ENCODE measurements around the gene SGSM1. TPM values are rescaled to one million over a fixed set of nuclear protein-coding genes. Genes with fewer than 3 reads are reported as not detected.

SGSM1 gene
- total and polyA plus RNA-seq, 2 donors (not counting 1 experiment from before 2014, with no cell fraction given), result not detected

GRCh38 chr22:24968066-24968561 lies 162.1 kb downstream of the SGSM1 start:
- no peak overlapping the region for H3K4me2 ChIP-seq (ENCODE audit: extremely low read depth, insufficient read depth, low read length)
- no peaks in the 10 kb centered on the region for H3K27me3 ChIP-seq (ENCODE audit: control insufficient read depth, insufficient read depth, low read length)
- no peak overlapping the region for H3K4me3 ChIP-seq (replicated peaks in 1 of 4; ENCODE audit: control extremely low read depth in 1 of 4, insufficient read depth in 1 of 4, low read depth in 3 of 4, low read length in 4 of 4)
- H3K4me1 ChIP-seq (ENCODE audit: control insufficient read depth, extremely low read depth, insufficient read depth, low read length), result no peaks in the 10 kb centered on the region
- no peaks in the 10 kb centered on the region for H3K79me2 ChIP-seq (ENCODE audit: control insufficient read depth, insufficient read depth, low read length)
- no peak overlapping the region for H3K9ac ChIP-seq (ENCODE audit: insufficient read depth, low read length)
- H2AFZ ChIP-seq (ENCODE audit: low read length), result no peak overlapping the region
- no peak overlapping the region for H3K27ac ChIP-seq (ENCODE audit: insufficient read depth, low read length)
- TF ChIP-seq EZH2 (IDR thresholded peaks at IDR 0.05; ENCODE audit: low read length, missing control alignments) (no peak), CTCF (conservative IDR thresholded peaks at IDR 0.05 in 1 of 2, IDR thresholded peaks at IDR 0.05 in 1 of 2; ENCODE audit: low read depth in 1 of 2, low read length in 2 of 2) (no peak)
- H3K36me3 ChIP-seq (ENCODE audit: control insufficient read depth, insufficient read depth, low read length), result no peaks in the 10 kb centered on the region
- no peaks in the 10 kb centered on the region for H3K9me3 ChIP-seq (ENCODE audit: control insufficient read depth, insufficient read depth, low read depth, low read length)
- peak in 1 of 2 donors; percentile 51 for DNase-seq (ENCODE audit: low read depth in 2 of 2)
- H4K20me1 ChIP-seq (ENCODE audit: control insufficient read depth, extremely low read depth, insufficient read depth, low read length), result no peaks in the 10 kb centered on the region

- Histone ChIP-seq H3K4me3 (replicated peaks in 1 of 4; ENCODE audit: control extremely low read depth in 1 of 4, insufficient read depth in 1 of 4, low read depth in 3 of 4, low read length in 4 of 4) (no peak overlapping the region), H3K4me2 (ENCODE audit: extremely low read depth, insufficient read depth, low read length) (no peak overlapping the region), H2AFZ (ENCODE audit: low read length) (no peak overlapping the region), H3K9ac (ENCODE audit: insufficient read depth, low read length) (no peak overlapping the region), H4K20me1 (ENCODE audit: control insufficient read depth, extremely low read depth, insufficient read depth, low read length) (no peaks in the 10 kb centered on the region), H3K36me3 (ENCODE audit: control insufficient read depth, insufficient read depth, low read length) (no peaks in the 10 kb centered on the region), H3K27ac (ENCODE audit: insufficient read depth, low read length) (no peak overlapping the region), H3K4me1 (ENCODE audit: control insufficient read depth, extremely low read depth, insufficient read depth, low read length) (no peaks in the 10 kb centered on the region), H3K9me3 (ENCODE audit: control insufficient read depth, insufficient read depth, low read depth, low read length) (no peaks in the 10 kb centered on the region), H3K79me2 (ENCODE audit: control insufficient read depth, insufficient read depth, low read length) (no peaks in the 10 kb centered on the region), H3K27me3 (ENCODE audit: control insufficient read depth, insufficient read depth, low read length) (no peaks in the 10 kb centered on the region)
- TF ChIP-seq CTCF (conservative IDR thresholded peaks at IDR 0.05 in 1 of 2, IDR thresholded peaks at IDR 0.05 in 1 of 2; ENCODE audit: low read depth in 1 of 2, low read length in 2 of 2), result no peak
- TF ChIP-seq EZH2 (IDR thresholded peaks at IDR 0.05; ENCODE audit: low read length, missing control alignments), result no peak
- DNase-seq (ENCODE audit: low read depth in 2 of 2), result peak in 1 of 2 donors; percentile 73
Measured at GRCh38 chr22:24969560-24970301, 163.7 kb downstream of the SGSM1 start.

GRCh38 chr22:24972369-24972768 lies 166.4 kb downstream of the SGSM1 start:
- TF ChIP-seq CTCF (conservative IDR thresholded peaks at IDR 0.05 in 1 of 2, IDR thresholded peaks at IDR 0.05 in 1 of 2; ENCODE audit: low read depth in 1 of 2, low read length in 2 of 2), result no peak
- no peak for TF ChIP-seq EZH2 (IDR thresholded peaks at IDR 0.05; ENCODE audit: low read length, missing control alignments)
- Histone ChIP-seq H3K27ac (ENCODE audit: insufficient read depth, low read length) (no peak overlapping the region), H3K4me1 (ENCODE audit: control insufficient read depth, extremely low read depth, insufficient read depth, low read length) (no peaks in the 10 kb centered on the region), H3K9me3 (ENCODE audit: control insufficient read depth, insufficient read depth, low read depth, low read length) (no peaks in the 10 kb centered on the region), H3K4me3 (replicated peaks in 1 of 4; ENCODE audit: control extremely low read depth in 1 of 4, insufficient read depth in 1 of 4, low read depth in 3 of 4, low read length in 4 of 4) (no peak overlapping the region), H3K27me3 (ENCODE audit: control insufficient read depth, insufficient read depth, low read length) (no peaks in the 10 kb centered on the region), H3K9ac (ENCODE audit: insufficient read depth, low read length) (no peak overlapping the region), H4K20me1 (ENCODE audit: control insufficient read depth, extremely low read depth, insufficient read depth, low read length) (no peaks in the 10 kb centered on the region), H2AFZ (ENCODE audit: low read length) (no peak overlapping the region), H3K4me2 (ENCODE audit: extremely low read depth, insufficient read depth, low read length) (no peak overlapping the region), H3K79me2 (ENCODE audit: control insufficient read depth, insufficient read depth, low read length) (no peaks in the 10 kb centered on the region), H3K36me3 (ENCODE audit: control insufficient read depth, insufficient read depth, low read length) (no peaks in the 10 kb centered on the region)
- DNase-seq (ENCODE audit: low read depth in 2 of 2), result no peak

All from fibroblast of lung (primary cell).